ENCODE measurements around the gene CDH11. TPM values are rescaled to one million over a fixed set of nuclear protein-coding genes. Genes with fewer than 3 reads are reported as not detected.

CDH11 gene
- polyA plus RNA-seq, 1 donor from 2014 or later: 22.9 TPM

DNA sequence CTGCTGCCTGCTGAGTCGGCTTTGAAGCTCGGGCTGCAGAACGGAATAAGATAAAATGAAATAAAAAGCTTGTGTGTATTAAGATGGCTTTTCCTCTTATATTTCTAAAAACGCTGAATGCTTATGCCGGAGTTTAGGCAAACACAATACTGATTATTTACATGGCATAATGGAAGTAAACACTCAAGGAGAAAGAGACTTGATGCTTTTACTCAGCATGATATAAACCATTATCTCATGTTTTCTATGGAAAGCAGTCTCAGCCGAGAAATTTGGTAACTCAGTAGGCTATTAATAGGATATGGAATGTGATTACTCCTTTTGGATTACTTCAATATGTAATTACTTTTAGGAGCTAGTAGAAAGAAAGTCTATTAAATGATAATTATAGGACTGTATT is 153.3 kb downstream of the CDH11 start:
- H3K79me2 ChIP-seq (replicated peaks; ENCODE audit: insufficient read depth, low read length): no peaks in the 10 kb centered on the region
- H3K9ac ChIP-seq (ENCODE audit: low read length): no peak overlapping the region
- TF ChIP-seq RAD21 (conservative IDR thresholded peaks at IDR 0.05) (no peak), POLR2AphosphoS5 (IDR thresholded peaks at IDR 0.05) (peak; percentile 44)
- H3K36me3 ChIP-seq (ENCODE audit: insufficient read depth, low read length): peaks cover 6% of the 10 kb centered on the region
- no peaks in the 10 kb centered on the region for H3K9me2 ChIP-seq (ENCODE audit: insufficient read depth, low read length)
- no peak overlapping the region for H3K4me2 ChIP-seq (ENCODE audit: low read length)
- no peak overlapping the region for H3K27ac ChIP-seq (ENCODE audit: low read length)
- no peaks in the 10 kb centered on the region for H3K27me3 ChIP-seq (ENCODE audit: insufficient read depth, low read depth, low read length)
- no peak overlapping the region for H3K4me3 ChIP-seq (ENCODE audit: low read length)
- no peaks in the 10 kb centered on the region for H3F3A ChIP-seq (ENCODE audit: insufficient read depth, low read length, poor library complexity, severe bottlenecking)
- H3K9me3 ChIP-seq (ENCODE audit: low read length): no peaks in the 10 kb centered on the region
- H2AFZ ChIP-seq (ENCODE audit: low read depth, low read length): no peak overlapping the region
- no peaks in the 10 kb centered on the region for H4K20me1 ChIP-seq (ENCODE audit: insufficient read depth)

DNA sequence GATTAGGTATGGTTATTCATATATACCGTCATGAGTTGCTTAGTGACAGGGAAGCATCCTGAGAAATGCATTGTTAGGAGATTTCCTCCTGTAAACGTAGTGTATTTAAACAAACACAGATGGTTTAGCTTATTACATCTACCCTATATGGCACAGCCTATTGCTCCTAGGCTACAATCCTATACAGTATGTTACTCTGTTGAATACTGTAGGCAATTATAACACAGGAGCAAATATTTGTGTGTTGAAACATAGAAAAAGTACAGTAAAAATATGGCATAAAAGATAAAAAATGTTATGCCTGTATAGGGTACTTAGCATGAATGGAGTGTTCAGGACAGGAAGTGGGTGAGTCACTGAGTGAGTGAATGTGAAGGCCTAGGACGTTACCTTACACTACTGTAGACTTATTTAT is 157.7 kb downstream of the CDH11 start:
- H3K9ac ChIP-seq (ENCODE audit: low read length): no peak overlapping the region
- no peaks in the 10 kb centered on the region for H4K20me1 ChIP-seq (ENCODE audit: insufficient read depth)
- no peak overlapping the region for H2AFZ ChIP-seq (ENCODE audit: low read depth, low read length)
- no peaks in the 10 kb centered on the region for H3F3A ChIP-seq (ENCODE audit: insufficient read depth, low read length, poor library complexity, severe bottlenecking)
- H3K36me3 ChIP-seq (ENCODE audit: insufficient read depth, low read length): no peaks in the 10 kb centered on the region
- H3K4me2 ChIP-seq (ENCODE audit: low read length): no peak overlapping the region
- no peak overlapping the region for H3K4me3 ChIP-seq (ENCODE audit: low read length)
- H3K9me2 ChIP-seq (ENCODE audit: insufficient read depth, low read length): no peaks in the 10 kb centered on the region
- no peak for TF ChIP-seq MXI1 (conservative IDR thresholded peaks at IDR 0.05; ENCODE audit: poor library complexity, severe bottlenecking)
- TF ChIP-seq, protein P1, sequence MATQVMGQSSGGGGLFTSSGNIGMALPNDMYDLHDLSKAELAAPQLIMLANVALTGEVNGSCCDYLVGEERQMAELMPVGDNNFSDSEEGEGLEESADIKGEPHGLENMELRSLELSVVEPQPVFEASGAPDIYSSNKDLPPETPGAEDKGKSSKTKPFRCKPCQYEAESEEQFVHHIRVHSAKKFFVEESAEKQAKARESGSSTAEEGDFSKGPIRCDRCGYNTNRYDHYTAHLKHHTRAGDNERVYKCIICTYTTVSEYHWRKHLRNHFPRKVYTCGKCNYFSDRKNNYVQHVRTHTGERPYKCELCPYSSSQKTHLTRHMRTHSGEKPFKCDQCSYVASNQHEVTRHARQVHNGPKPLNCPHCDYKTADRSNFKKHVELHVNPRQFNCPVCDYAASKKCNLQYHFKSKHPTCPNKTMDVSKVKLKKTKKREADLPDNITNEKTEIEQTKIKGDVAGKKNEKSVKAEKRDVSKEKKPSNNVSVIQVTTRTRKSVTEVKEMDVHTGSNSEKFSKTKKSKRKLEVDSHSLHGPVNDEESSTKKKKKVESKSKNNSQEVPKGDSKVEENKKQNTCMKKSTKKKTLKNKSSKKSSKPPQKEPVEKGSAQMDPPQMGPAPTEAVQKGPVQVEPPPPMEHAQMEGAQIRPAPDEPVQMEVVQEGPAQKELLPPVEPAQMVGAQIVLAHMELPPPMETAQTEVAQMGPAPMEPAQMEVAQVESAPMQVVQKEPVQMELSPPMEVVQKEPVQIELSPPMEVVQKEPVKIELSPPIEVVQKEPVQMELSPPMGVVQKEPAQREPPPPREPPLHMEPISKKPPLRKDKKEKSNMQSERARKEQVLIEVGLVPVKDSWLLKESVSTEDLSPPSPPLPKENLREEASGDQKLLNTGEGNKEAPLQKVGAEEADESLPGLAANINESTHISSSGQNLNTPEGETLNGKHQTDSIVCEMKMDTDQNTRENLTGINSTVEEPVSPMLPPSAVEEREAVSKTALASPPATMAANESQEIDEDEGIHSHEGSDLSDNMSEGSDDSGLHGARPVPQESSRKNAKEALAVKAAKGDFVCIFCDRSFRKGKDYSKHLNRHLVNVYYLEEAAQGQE (IDR thresholded peaks at IDR 0.05; ENCODE audit: borderline replicate concordance): no peak
- TF ChIP-seq TAF1 (IDR thresholded peaks at IDR 0.05; ENCODE audit: low read depth): no peak
- TF ChIP-seq RAD21 (conservative IDR thresholded peaks at IDR 0.05): no peak
- TF ChIP-seq, protein P2, sequence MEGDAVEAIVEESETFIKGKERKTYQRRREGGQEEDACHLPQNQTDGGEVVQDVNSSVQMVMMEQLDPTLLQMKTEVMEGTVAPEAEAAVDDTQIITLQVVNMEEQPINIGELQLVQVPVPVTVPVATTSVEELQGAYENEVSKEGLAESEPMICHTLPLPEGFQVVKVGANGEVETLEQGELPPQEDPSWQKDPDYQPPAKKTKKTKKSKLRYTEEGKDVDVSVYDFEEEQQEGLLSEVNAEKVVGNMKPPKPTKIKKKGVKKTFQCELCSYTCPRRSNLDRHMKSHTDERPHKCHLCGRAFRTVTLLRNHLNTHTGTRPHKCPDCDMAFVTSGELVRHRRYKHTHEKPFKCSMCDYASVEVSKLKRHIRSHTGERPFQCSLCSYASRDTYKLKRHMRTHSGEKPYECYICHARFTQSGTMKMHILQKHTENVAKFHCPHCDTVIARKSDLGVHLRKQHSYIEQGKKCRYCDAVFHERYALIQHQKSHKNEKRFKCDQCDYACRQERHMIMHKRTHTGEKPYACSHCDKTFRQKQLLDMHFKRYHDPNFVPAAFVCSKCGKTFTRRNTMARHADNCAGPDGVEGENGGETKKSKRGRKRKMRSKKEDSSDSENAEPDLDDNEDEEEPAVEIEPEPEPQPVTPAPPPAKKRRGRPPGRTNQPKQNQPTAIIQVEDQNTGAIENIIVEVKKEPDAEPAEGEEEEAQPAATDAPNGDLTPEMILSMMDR (IDR thresholded peaks at IDR 0.05; ENCODE audit: poor library complexity, severe bottlenecking): no peak
- no peak for TF ChIP-seq EP300 (conservative IDR thresholded peaks at IDR 0.05; ENCODE audit: poor library complexity, severe bottlenecking)
- TF ChIP-seq POLR2AphosphoS5 (IDR thresholded peaks at IDR 0.05): no peak
- no peak for TF ChIP-seq EZH2 (IDR thresholded peaks at IDR 0.05; ENCODE audit: borderline replicate concordance, insufficient read depth, low read length, poor library complexity, severe bottlenecking)
- TF ChIP-seq SMC3 (conservative IDR thresholded peaks at IDR 0.05; ENCODE audit: poor library complexity): no peak
- no peak overlapping the region for H3K27ac ChIP-seq (ENCODE audit: low read length)
- H3K79me2 ChIP-seq (replicated peaks; ENCODE audit: insufficient read depth, low read length): no peaks in the 10 kb centered on the region
- no peaks in the 10 kb centered on the region for H3K9me3 ChIP-seq (ENCODE audit: low read length)
- no peaks in the 10 kb centered on the region for H3K27me3 ChIP-seq (ENCODE audit: insufficient read depth, low read depth, low read length)

DNA sequence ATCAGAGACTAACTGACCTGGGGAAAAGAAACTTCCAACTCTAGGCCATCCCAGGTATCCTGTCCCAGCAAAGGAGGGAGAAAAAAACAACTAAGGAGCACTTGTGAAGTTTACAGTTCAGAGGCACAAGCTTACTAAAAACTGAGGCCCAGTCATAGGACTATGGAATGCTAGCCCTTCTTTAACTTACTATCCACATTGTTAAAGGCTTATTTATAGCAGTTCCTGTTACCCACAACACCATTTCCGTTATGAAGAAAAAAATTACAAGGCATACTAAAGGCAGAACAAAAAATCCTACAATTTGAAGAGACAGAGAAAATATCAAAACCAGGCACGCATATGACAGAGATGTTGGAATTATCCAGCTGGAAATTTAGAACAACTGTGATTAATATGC is 159.1 kb downstream of the CDH11 start:
- H3K9me3 ChIP-seq (ENCODE audit: low read length): no peaks in the 10 kb centered on the region
- H3K4me3 ChIP-seq (ENCODE audit: low read length): no peak overlapping the region
- H2AFZ ChIP-seq (ENCODE audit: low read depth, low read length): no peak overlapping the region
- no peaks in the 10 kb centered on the region for H3K27me3 ChIP-seq (ENCODE audit: insufficient read depth, low read depth, low read length)
- H3K4me2 ChIP-seq (ENCODE audit: low read length): no peak overlapping the region
- H3K9me2 ChIP-seq (ENCODE audit: insufficient read depth, low read length): no peaks in the 10 kb centered on the region
- H3K36me3 ChIP-seq (ENCODE audit: insufficient read depth, low read length): no peaks in the 10 kb centered on the region
- H3K27ac ChIP-seq (ENCODE audit: low read length): no peak overlapping the region
- no peaks in the 10 kb centered on the region for H3K79me2 ChIP-seq (replicated peaks; ENCODE audit: insufficient read depth, low read length)
- no peak overlapping the region for H3K9ac ChIP-seq (ENCODE audit: low read length)
- TF ChIP-seq EZH2 (IDR thresholded peaks at IDR 0.05; ENCODE audit: borderline replicate concordance, insufficient read depth, low read length, poor library complexity, severe bottlenecking): no peak
- TF ChIP-seq POLR2AphosphoS5 (IDR thresholded peaks at IDR 0.05): no peak
- no peak for TF ChIP-seq MXI1 (conservative IDR thresholded peaks at IDR 0.05; ENCODE audit: poor library complexity, severe bottlenecking)
- TF ChIP-seq, protein P1 (IDR thresholded peaks at IDR 0.05; ENCODE audit: borderline replicate concordance): no peak
- no peak for TF ChIP-seq TAF1 (IDR thresholded peaks at IDR 0.05; ENCODE audit: low read depth)
- no peak for TF ChIP-seq EP300 (conservative IDR thresholded peaks at IDR 0.05; ENCODE audit: poor library complexity, severe bottlenecking)
- no peak for TF ChIP-seq SMC3 (conservative IDR thresholded peaks at IDR 0.05; ENCODE audit: poor library complexity)
- TF ChIP-seq, protein P2 (IDR thresholded peaks at IDR 0.05; ENCODE audit: poor library complexity, severe bottlenecking): no peak
- no peak for TF ChIP-seq RAD21 (conservative IDR thresholded peaks at IDR 0.05)
- no peaks in the 10 kb centered on the region for H3F3A ChIP-seq (ENCODE audit: insufficient read depth, low read length, poor library complexity, severe bottlenecking)
- H4K20me1 ChIP-seq (ENCODE audit: insufficient read depth): no peaks in the 10 kb centered on the region
